HG03064 (cell line): ENCODE results near the gene TDP2.
A peak's percentile ranks its signal among the peaks of the same experiment; 100 is the strongest.
"Not testable (repeated sequence)": the region's sequence is repeated elsewhere in the genome, so short reads cannot be mapped to it uniquely, and the experiment has no call there.

Experiments used
- ATAC-seq: cut with Tn5 transposase; IDR thresholded peaks from one replicate; pipeline ENCODE4 v1.9.1; 2021; ENCODE audit warnings: low read depth; ENCODE audit not compliant: unreplicated experiment

Gene TDP2, protein sequence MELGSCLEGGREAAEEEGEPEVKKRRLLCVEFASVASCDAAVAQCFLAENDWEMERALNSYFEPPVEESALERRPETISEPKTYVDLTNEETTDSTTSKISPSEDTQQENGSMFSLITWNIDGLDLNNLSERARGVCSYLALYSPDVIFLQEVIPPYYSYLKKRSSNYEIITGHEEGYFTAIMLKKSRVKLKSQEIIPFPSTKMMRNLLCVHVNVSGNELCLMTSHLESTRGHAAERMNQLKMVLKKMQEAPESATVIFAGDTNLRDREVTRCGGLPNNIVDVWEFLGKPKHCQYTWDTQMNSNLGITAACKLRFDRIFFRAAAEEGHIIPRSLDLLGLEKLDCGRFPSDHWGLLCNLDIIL

DNA sequence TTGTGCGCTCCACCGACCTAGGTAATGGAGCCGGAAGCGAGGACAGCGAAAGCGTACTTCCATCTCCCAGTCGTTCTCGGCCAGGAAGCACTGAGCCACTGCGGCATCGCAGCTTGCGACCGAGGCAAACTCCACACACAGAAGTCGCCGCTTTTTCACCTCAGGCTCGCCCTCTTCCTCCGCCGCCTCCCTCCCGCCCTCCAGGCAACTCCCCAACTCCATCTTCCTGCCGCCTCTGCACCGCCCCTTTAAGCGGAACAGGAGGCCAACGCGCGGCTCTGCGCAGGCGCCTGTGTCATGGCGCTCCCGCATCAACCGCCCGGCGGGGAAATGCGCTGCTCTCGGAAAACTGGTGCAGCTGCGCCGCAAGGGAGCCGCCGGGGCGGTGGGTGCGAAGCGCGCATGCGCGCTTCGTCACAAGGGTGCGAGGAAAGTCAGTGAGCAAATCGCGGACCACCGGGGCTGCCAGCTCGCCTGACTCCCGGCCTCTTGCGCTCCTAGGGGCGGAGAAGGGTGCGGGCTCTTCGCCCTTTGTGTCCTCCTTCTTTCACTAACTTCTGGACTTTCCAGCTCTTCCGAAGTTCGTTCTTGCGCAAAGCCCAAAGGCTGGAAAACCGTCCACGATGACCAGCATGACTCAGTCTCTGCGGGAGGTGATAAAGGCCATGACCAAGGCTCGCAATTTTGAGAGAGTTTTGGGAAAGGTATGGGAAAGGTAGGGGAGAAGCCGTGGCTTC, at the start of gene TDP2, which contains the start of gene ACOT13:
TSS of gene TDP2 (minus strand) at position 259 of the 737 bp plus-strand sequence. CDS start at position 222, 37 bp downstream.
TSS of gene ACOT13 (plus strand) at position 437 of the 737 bp plus-strand sequence. CDS start at position 624, 187 bp downstream.
- ATAC-seq: peak; percentile 96

DNA sequence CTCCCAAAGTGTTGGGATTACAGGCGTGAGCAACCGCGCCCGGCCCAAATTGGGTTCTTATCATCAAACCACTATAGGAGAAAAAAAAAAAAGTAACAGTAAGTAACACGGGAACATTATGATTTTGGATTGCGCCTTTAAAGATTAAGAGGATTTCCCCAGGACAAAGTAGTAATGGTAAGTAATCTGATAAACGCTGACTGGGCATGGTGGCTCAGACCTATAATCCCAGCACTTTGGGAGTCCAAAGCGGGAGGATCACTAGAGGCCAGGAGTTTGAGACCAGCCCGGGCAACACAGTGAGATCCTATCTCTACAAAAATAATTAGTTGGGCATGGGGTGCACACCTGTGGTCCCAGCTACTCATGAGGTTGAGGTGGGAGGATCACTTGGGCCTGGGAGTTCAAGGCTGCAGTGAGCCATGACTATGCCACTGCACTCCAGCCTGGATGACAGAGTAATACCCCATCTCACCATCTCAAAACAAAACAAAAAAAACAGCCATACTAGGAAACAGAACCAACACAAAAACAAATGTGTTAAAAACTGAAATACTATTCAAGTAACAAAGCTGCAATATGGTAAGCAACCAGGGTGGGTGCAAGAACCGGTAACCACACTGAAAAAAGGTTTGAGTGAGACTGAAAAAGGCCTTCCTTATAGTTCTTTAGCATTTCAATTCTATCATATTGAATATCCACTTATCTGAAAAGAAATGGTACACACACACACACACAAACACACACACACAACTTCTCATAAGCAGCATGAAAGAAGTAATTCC, 44.0 kb upstream of the TDP2 start:
- ATAC-seq: no peak

DNA sequence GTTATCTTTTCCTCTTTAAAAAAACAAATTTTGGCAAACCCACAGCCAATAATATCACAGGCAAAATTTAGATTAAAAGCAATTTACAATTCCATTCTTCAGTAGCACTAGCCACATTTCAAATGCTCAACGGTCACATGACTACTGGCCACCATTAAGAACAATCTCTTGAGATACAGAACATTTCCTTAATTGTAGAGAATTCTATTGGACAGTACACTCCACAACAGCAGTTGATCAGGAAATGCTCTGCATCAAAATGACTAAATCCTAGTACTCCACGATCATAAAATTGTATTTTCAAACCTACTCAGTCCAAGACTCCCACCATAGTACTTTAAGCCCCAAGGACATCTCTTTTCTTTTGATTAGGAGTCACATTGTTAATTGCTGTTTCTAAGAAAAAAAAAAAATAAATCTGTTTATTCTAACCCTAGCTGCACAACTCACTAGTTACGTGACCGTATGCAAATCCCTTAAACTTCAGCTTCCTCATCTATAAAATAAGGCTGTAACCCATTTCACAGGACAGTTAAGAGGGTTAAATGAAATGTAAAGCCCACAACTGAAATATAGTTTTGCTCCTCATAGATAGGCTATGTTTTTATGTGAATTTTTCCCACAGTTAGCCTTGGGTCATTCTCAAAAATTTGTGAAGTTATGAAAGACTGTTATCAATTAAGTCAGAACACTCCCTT, 42.5 kb upstream of the TDP2 start:
- ATAC-seq: no peak

DNA sequence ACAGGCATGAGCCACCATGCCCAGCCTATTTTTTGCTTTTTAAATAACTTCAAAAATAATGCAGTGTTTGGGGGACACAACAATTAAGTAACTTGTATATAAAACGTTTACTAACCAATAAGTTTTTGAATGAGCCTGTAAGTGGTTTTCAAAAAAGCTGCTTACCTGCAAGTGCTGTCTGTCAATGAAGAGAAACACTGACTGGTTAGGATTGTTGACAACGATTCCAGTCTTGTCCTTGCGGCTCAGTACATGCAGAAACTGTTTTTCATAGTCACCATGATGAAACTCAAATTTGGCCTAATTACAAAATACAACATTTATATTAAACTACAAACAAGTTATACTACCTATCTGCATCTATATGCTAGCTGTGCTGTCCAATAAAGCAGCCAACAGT, 41.9 kb upstream of the TDP2 start:
- no peak for ATAC-seq

DNA sequence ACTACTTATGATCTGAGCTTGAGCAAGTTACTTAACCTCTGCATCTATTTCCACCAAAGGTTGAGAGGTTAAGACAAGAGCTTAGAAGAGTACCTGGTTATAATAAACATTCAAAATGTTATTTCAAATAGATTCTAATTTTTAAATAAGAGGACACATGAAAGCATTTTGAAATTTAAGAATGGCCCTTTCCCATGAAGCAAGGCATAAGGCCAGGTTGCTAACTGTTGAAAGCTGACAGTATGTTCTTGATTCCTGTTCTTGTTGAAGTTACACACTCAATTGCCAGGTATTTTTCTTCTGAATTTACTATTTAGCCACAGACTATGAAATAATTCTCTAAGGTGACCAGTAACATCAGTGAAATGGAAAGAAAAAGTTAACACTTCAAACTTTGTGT, 37.8 kb upstream of the TDP2 start:
- ATAC-seq: no peak

DNA sequence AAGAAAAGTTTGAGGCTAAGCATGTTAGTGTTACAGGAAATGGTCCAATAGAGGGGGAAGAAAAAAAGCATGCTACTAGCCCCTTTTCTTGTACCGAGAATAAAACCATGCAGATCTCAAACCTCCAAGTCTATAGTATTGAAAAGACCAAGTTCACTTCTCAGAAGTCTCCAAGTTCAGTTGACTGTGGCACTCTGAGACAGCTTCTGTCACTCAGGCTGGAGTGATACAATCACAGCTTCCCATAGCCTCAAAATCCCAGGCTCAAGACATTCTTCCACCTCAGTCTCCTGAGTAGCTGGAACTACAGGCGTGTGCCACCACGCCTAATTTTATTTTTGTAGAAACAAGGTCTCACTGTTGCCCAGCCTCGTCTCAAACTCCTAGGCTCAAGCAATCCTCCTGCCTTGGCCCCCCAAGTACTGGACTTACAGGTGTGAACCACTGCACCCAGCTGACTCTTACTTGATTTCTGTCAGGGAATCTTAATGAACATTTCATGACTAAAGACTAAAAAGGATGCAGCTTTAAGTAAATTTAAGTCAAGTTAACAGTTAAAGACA, 36.1 kb upstream of the TDP2 start:
- ATAC-seq: no peak

DNA sequence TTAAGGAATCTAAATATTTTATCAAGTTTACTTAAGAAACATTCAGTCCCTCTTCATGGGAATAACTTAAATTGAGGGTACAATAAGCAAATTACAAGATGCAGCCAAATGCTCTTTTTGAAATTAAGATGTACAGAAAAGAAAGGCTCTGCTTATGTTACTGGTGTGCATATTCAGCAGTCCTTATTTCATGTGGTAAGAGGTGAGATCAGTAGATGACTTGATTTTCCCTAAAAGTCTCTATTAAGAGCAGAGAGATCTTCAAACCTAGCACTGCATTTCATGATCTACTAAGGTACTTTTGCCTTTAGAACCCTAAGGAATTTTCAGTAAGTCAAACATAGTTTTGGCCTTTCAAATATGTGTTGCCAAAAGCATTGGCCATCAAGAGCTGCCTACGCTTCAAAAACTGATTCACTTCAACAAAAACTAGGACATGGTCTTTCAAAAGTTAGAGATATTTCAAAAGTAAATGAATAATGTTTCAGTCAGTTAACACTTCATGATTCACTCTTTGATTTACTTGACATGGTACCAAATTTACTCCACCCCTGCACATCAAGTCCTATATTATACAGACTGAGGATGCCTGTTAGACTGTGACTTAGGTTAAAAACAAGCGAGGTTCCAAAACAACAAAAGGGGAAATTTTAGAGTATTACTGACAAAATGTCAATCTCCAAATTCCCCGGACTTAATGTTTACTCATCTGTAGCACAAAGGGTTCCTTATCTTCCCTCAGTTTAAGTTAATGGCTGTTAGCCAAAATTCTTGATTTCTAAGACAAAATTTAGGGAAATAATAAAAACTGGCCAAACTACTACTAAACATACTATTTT, 33.0 kb upstream of the TDP2 start:
- ATAC-seq: no peak

DNA sequence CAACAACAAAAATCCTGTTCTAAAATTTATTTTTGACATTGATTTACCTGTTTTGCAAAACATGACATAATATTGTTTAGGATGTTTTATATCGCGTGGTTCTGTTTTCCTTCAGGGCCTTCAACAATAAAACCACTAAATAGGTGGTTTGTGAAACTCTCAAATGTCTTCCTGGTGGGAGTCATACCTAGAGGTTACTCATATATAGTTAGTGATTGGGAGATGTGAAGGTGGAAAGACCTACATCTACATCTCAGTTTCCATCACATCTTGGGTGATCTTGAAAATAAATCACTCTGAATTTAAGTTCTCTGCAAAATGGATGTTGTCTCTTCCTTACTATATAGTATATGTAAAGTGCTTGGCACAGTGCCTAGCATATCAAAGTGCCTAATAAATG, 29.4 kb upstream of the TDP2 start:
- no peak for ATAC-seq

DNA sequence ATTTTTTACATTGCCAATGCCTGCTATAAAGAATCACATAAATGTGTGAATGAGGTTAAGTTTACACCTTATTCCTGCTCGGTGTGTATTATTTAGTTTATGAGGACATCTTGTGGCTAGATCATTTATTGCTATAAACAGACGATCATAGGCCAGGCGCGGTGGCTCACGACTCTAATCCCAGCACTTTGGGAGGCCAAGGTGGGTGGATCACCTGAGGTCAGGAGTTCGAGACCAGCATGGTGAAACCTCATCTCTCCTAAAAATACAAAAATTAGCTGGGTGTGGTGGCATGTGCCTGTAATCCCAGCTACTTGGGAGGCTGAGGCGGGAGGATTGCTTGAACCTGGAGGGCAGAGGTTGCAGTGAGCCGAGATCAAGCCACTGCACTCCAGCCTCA, 28.9 kb upstream of the TDP2 start:
- not testable (repeated sequence) for ATAC-seq

DNA sequence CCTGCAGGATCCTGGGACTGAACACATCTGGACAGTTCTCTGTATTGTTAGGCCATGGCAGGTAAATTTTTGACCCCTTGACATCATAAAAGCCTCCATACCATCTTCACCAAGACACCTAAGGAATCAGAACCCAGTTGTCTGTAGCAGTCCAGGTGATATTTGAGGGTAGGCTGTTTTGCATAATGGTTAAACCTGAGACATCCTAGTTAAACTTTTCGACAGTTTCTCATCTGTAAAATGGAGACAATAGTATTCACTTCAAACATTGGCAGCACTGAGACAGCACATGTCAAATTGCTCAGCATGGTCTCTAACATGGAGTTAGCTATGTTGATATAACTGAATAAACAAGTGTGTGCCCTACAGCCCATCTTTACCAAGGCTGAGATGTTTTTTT, 27.5 kb upstream of the TDP2 start:
- ATAC-seq: no peak

DNA sequence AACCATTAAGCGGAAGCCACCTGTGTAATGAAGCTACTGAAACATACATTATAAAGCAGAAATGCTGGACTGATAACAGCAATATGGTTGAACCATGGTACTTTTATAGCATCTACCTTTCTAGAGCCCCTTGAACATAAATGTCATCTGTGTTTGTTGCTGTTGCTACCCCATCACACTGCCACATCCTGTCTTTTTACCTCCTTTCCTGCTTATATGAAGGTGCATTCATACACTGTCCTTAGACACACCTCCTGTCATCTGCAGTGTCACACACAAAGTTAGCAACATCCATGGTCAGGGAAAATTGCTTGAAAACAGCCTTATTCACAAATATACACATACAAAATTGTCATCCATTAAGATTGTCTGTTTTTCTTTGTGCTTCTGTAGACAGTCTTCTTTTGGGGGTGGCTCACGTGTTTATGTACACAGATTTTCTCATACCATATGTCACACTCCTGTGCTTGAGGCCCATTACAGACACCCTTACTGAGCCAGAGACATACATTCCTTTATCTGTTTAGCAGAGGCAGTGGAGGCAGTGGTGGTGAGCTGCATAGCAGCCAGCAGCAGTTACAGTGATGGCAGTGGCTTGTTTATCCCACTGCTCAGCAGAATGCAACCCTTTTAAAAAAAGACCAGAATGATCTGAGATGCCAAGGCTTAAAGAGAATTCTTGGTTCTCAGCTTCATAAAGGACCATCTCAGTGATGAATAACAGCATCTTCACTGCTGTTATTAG, 26.3 kb upstream of the TDP2 start:
- no peak for ATAC-seq

DNA sequence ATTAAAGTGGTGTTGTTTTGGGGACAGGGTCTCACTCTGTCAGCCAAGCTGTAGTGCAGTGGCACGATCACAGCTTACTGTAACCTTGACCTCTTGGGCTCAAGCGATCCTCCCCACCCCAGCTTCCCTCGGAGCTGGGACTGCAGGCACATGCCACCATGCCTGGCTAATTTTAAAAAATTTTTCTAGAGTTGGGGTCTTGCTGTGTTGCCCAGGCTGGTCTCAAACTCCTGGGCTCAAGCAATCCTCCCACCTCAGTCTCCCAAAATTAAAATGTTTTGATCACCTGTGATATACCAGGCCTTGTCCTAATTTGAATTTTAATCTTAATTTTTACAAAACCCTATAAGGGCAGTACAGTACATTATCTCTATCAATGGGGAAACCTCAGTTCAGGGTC, 25.7 kb upstream of the TDP2 start:
- no peak for ATAC-seq

DNA sequence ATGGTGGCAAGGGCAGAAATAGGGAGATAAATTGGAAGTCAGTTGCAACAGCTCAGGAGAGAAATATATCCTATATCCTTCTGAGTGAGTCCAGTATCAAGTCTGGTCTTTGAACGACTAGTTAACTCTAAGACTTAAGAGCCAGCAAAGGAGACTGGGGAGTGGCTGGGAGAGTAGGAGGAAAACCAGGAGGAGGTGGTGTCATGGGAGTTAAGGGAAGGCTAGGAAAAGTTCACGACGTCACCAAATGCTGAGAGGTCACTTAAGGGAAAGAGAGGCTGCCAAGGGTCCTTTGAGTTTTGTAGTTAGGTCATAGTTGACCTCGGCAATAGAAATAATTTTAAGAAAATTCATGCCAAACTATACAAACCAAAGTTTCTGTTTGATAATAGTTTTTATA, 25.3 kb upstream of the TDP2 start:
- ATAC-seq: no peak

DNA sequence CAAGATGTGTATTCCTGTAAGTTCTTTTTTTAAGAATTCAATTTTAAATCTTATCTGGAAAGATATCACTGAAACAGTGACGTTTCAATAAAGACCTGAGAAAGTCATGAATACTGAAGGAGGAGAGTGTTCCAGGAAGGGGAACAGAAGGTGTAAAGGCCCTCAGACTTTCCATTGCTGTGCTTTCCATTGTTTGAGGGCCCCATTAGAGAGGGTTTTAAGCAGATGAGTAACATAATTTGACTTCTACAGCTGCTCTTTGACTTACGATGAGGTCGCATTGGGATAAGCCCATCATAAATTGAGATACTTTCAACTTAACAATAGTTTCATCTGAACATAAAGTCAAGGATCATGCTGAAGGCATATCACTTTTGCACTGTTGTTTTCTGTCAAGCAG, 24.9 kb upstream of the TDP2 start:
- ATAC-seq: no peak

DNA sequence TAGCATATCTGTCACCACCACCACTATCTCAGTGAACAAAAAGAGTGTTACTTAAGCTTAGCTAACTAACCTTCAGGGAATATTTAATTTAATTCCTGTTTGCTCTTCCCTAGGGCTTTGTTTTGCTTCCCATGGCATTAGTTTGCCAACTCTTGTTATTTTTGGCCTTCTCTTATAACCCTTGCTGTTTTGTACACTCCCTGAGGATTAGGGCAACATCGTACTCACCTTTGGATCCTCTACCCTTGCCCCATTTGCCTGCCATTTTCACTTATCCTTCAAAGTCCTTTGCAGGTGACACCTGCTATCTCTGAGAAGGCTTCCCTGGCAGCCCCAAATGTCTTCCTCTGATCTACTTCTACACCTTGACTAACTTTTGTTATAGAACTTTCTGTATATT, 23.9 kb upstream of the TDP2 start:
- ATAC-seq: no peak

DNA sequence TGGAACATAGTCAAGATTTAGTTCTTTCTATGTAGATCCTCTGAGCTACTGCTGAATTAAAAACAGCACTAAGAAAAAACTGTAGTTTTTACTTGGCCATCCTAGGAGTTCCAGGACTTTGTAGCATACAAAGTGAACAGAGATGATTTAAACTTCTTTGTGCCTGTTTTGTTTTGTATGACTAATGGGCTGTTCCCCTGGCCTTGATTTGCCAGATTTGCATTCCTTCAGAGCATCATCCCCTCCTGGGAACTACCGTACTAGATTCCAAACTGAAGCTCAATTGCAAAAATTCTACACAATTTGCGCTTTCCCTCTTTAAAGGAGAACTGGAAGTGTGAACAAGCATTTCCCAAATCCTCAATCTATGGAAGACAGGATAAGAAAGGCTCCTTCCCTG, 23.3 kb upstream of the TDP2 start:
- no peak for ATAC-seq

DNA sequence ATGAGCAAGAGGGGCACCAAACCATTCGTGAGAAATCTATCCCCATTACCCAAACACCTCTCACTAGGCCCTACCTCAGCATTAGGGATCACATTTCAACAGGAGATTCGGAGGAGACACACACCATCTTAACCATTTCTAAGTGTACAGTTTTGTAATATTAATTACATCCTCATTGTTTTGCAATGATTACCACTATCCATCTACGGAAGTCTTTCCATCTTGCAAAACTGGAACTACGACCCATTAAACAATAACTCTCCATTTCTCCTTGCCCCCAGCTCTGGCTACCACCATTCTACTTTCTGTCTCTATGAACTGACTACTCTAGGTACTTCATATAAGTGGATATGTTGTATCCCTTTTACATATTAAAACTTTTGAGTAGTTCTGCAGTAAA, 20.2 kb upstream of the TDP2 start:
- ATAC-seq: no peak

DNA sequence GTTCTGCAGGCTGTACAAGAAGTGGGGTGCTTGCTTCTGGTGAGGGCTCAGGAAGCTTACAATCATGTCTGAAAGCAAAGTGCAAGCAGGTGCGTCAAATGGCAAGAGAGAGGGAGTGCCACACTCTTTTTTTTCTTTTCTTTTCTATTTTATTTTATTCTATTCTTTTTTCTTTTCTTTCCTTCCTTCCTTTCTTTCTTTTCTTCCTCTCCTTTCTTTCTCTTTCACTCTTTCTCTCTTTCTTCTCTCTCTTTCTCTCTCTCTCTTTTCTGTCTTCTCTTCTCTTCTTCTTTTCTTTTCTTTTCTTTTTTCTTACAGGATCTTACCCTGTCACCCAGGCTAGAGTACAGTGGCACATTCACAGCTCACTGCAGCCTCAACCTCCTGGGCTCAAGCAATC, 19.7 kb upstream of the TDP2 start:
- no peak for ATAC-seq
